Colonic mucosa (tissue), 4 donors: ENCODE measurements around the gene UBE2H. TPM values are rescaled to one million over a fixed set of nuclear protein-coding genes. Genes with fewer than 3 reads are reported as not detected.

Experiments
- DNase-seq: peaks from one replicate; pipeline ENCODE4 v3.0.0-alpha.2; 2020
- H3K27ac ChIP-seq: fragments of 200-600 bp; one replicate; pipeline ENCODE4 v1.8.0; 2021
- H3K27me3 ChIP-seq: fragments of 200-600 bp; one replicate; pipeline ENCODE4 v1.8.0; 2021
- H3K36me3 ChIP-seq: fragments of 200-600 bp; one replicate; pipeline ENCODE4 v1.8.0; 2021
- H3K4me1 ChIP-seq: fragments of 200-600 bp; one replicate; pipeline ENCODE4 v1.8.0; 2021; ENCODE audit warnings: mild to moderate bottlenecking
- H3K4me3 ChIP-seq: fragments of 200-600 bp; one replicate; pipeline ENCODE4 v1.8.0; 2021
- H3K9ac ChIP-seq, 2 donors: one replicate each; pipeline ENCODE4 v1.7.0; 2013; ENCODE audit warnings: control low read depth in 2 of 2, low read depth in 2 of 2, low read length in 2 of 2
- H3K9me3 ChIP-seq: fragments of 200-600 bp; one replicate; pipeline ENCODE4 v1.8.0; 2021
- intact Hi-C: fragments of 100-400 bp; cut with DNase I; formaldehyde crosslinking; loops from one replicate; pipeline ENCODE4 v1.14.1; 2022
- total RNA-seq, 2 donors: library from RNA; stranded (reverse); fragmentation: NEBNext Ultra II Directional in 1 of 2; extraction: Animal tissue kit (Norgen Biotek cat#: 25700) in 1 of 2; gene quantifications; one replicate each; pipeline ENCODE4 v1.2.1, GENCODE V29; 2021
- TF ChIP-seq, protein P1 (sequence below): fragments of 200-600 bp; IDR thresholded peaks from one replicate; pipeline ENCODE4 v1.8.0; 2022; ENCODE audit warnings: antibody characterized with exemption, mild to moderate bottlenecking
- donor health status: healthy.
- donor health status: DM: no; HTN: no; CAD: no.
- donor health status: DM: no; HTN: no; CAD: no.

UBE2H gene
- total RNA-seq, 2 donors from 2014 or later = 38.4 to 65.8 TPM

GRCh38 chr7:129955993-129956543, 3.3 kb upstream of the UBE2H start:
- H3K4me3 ChIP-seq = no peak overlapping the region
- no peaks in the 10 kb centered on the region for H3K4me1 ChIP-seq
- H3K36me3 ChIP-seq = no peaks in the 10 kb centered on the region
- no peak for DNase-seq
- TF ChIP-seq, protein P1, sequence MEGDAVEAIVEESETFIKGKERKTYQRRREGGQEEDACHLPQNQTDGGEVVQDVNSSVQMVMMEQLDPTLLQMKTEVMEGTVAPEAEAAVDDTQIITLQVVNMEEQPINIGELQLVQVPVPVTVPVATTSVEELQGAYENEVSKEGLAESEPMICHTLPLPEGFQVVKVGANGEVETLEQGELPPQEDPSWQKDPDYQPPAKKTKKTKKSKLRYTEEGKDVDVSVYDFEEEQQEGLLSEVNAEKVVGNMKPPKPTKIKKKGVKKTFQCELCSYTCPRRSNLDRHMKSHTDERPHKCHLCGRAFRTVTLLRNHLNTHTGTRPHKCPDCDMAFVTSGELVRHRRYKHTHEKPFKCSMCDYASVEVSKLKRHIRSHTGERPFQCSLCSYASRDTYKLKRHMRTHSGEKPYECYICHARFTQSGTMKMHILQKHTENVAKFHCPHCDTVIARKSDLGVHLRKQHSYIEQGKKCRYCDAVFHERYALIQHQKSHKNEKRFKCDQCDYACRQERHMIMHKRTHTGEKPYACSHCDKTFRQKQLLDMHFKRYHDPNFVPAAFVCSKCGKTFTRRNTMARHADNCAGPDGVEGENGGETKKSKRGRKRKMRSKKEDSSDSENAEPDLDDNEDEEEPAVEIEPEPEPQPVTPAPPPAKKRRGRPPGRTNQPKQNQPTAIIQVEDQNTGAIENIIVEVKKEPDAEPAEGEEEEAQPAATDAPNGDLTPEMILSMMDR = no peak
- no peaks in the 10 kb centered on the region for H3K27me3 ChIP-seq
- intact Hi-C loops = no loop called here
- H3K9ac ChIP-seq = no peak overlapping the region
- no peak overlapping the region for H3K27ac ChIP-seq
- no peaks in the 10 kb centered on the region for H3K9me3 ChIP-seq

GRCh38 chr7:129952086-129952652, 591 bp downstream of the UBE2H start:
- Histone ChIP-seq H3K9me3 (no peaks in the 10 kb centered on the region), H3K27me3 (no peaks in the 10 kb centered on the region), H3K36me3 (no peaks in the 10 kb centered on the region), H3K4me3 (peak overlapping the region; percentile 63), H3K9ac (peak overlapping the region; percentile 99), H3K27ac (peak overlapping the region; percentile 96), H3K4me1 (no peaks in the 10 kb centered on the region)
- intact Hi-C loops = no loop called here
- DNase-seq = peak; percentile 66
- TF ChIP-seq, protein P1 = no peak

- H3K27me3 ChIP-seq = no peaks in the 10 kb centered on the region
- intact Hi-C loops = no loop called here
- DNase-seq = peak; percentile 54
- TF ChIP-seq, protein P1 = no peak
- H3K27ac ChIP-seq = peak overlapping the region; percentile 96
- H3K4me3 ChIP-seq = peak overlapping the region; percentile 63
- H3K9me3 ChIP-seq = no peaks in the 10 kb centered on the region
- H3K36me3 ChIP-seq = no peaks in the 10 kb centered on the region
- peak overlapping the region; percentile 99 for H3K9ac ChIP-seq
- no peaks in the 10 kb centered on the region for H3K4me1 ChIP-seq
Observed at GRCh38 chr7:129951226-129952085, 1.3 kb downstream of the UBE2H start.

GRCh38 chr7:129950933-129951225, 1.9 kb downstream of the UBE2H start:
- peak overlapping the region; percentile 99 for H3K9ac ChIP-seq

DNA sequence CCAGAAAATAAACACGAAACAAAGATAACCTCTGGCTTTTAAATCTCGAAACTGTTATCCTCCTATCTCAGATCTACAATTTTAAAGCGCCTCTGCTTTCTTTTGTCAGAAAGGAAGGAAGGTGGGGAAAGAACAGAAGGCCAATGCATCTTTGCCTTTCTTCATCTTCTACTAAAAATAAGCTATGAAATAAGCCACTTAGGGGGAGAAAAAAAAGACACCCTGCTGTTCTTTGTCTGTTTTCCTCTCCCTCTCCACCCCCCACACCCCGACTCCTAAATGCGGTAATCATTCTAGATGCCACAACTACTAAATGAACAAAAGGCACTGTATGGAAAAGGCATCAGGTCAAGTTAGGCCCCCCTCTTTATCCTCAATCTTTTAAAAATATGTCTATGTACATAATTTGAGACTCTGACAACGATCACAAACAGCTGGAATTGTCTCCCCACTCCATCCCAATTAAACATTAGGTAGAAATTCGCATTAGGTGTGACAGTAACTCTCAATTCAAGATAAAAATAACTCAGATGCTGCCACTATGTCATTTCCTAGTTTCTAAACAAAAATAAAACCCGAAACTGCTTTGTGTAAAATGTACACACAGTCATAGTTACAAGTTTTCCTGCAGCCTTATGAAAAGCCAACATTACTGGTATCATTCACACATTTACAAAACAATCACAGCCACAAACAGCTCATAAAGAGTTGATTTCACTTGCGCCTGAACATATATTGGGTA, 2.4 kb downstream of the UBE2H start:
- TF ChIP-seq, protein P1 = no peak
- Histone ChIP-seq H3K27me3 (no peaks in the 10 kb centered on the region), H3K36me3 (no peaks in the 10 kb centered on the region), H3K4me3 (peak overlapping the region; percentile 63), H3K9me3 (no peaks in the 10 kb centered on the region), H3K4me1 (no peaks in the 10 kb centered on the region), H3K27ac (peak overlapping the region; percentile 96), H3K9ac (peak overlapping the region in 1 of 2 donors; percentile 99)
- intact Hi-C loops = no loop called here
- DNase-seq = peak; percentile 37

More at GRCh38 chr7:129950933-129951225, 1.9 kb downstream of the UBE2H start:
- DNase-seq = no peak
- TF ChIP-seq, protein P1 = no peak
- Histone ChIP-seq H3K27ac (peak overlapping the region; percentile 96), H3K27me3 (no peaks in the 10 kb centered on the region), H3K4me1 (no peaks in the 10 kb centered on the region), H3K36me3 (no peaks in the 10 kb centered on the region), H3K4me3 (peak overlapping the region; percentile 63), H3K9me3 (no peaks in the 10 kb centered on the region)
- intact Hi-C loops = no loop called here
